DOHH2 (cell line): ENCODE measurements around the gene JUND.
A peak's percentile ranks its signal among the peaks of the same experiment; 100 is the strongest.

ENCODE experiments used
- H3F3A ChIP-seq: fragments of 200-600 bp; sonication (generic), shearing (Covaris generic); 2 replicates; pipeline ENCODE4 v1.6.0; 2016; ENCODE audit warnings: antibody characterized with exemption, mild to moderate bottlenecking; ENCODE audit not compliant: control insufficient read depth, insufficient read depth
- H3K27ac ChIP-seq: fragments of 200-600 bp; sonication (generic); 2 replicates; pipeline ENCODE4 v1.5.1; 2014; ENCODE audit warnings: low read depth, mild to moderate bottlenecking, low read length, moderate library complexity
- H3K27me3 ChIP-seq: fragments of 200-600 bp; sonication (generic); 2 replicates; pipeline ENCODE4 v1.6.1; 2014; ENCODE audit warnings: mild to moderate bottlenecking, low read length, mixed read lengths; ENCODE audit not compliant: control insufficient read depth
- H3K36me3 ChIP-seq: fragments of 200-600 bp; sonication (generic); 2 replicates; pipeline ENCODE4 v1.6.1; 2014; ENCODE audit warnings: mild to moderate bottlenecking, low read length, moderate library complexity, mixed read lengths; ENCODE audit not compliant: control insufficient read depth
- H3K4me1 ChIP-seq: fragments of 200-600 bp; sonication (generic); 2 replicates; pipeline ENCODE4 v1.6.1; 2014; ENCODE audit warnings: mild to moderate bottlenecking, low read length, mixed read lengths; ENCODE audit not compliant: control insufficient read depth
- H3K4me2 ChIP-seq: fragments of 200-600 bp; sonication (generic); 2 replicates; pipeline ENCODE4 v1.6.0; 2014; ENCODE audit warnings: mild to moderate bottlenecking, low read length, moderate library complexity
- H3K4me3 ChIP-seq: fragments of 200-600 bp; sonication (generic); 2 replicates; pipeline ENCODE4 v1.5.1; 2014; ENCODE audit warnings: mild to moderate bottlenecking, low read length, mixed read lengths
- H3K79me2 ChIP-seq: fragments of 200-600 bp; sonication (generic); 2 replicates; pipeline ENCODE4 v1.6.1; 2014; ENCODE audit warnings: mild to moderate bottlenecking, low read length, mixed read lengths; ENCODE audit not compliant: control insufficient read depth
- H3K9me2 ChIP-seq: fragments of 200-600 bp; sonication (generic); replicated peaks from 2 replicates; pipeline ENCODE4 v1.6.1; 2014; ENCODE audit warnings: mild to moderate bottlenecking, low read length, mixed read lengths; ENCODE audit not compliant: control insufficient read depth
- H3K9me3 ChIP-seq: fragments of 200-600 bp; sonication (generic); 2 replicates; pipeline ENCODE4 v1.6.1; 2014; ENCODE audit warnings: antibody characterized with exemption, low read length, mixed read lengths; ENCODE audit not compliant: control insufficient read depth, insufficient read depth
- H4K20me1 ChIP-seq: fragments of 200-600 bp; sonication (generic); 2 replicates; pipeline ENCODE4 v1.6.0; 2014; ENCODE audit warnings: low read depth, mild to moderate bottlenecking, antibody characterized with exemption, low read length, moderate library complexity; ENCODE audit not compliant: control insufficient read depth, insufficient read depth
- EZH2phosphoT487 ChIP-seq: fragments of 200-600 bp; sonication (generic); IDR thresholded peaks from 2 replicates; pipeline ENCODE4 v1.6.1; 2017; ENCODE audit warnings: borderline replicate concordance, mild to moderate bottlenecking, antibody characterized with exemption, low read length, moderate library complexity, mixed read lengths
- TF ChIP-seq, protein P1 (sequence below): fragments of 200-600 bp; sonication (generic); IDR thresholded peaks from one replicate; pipeline ENCODE4 v1.5.1; 2014; ENCODE audit warnings: antibody characterized with exemption, mild to moderate bottlenecking, low read depth, low read length; ENCODE audit not compliant: poor library complexity, severe bottlenecking

The JUND gene

DNA sequence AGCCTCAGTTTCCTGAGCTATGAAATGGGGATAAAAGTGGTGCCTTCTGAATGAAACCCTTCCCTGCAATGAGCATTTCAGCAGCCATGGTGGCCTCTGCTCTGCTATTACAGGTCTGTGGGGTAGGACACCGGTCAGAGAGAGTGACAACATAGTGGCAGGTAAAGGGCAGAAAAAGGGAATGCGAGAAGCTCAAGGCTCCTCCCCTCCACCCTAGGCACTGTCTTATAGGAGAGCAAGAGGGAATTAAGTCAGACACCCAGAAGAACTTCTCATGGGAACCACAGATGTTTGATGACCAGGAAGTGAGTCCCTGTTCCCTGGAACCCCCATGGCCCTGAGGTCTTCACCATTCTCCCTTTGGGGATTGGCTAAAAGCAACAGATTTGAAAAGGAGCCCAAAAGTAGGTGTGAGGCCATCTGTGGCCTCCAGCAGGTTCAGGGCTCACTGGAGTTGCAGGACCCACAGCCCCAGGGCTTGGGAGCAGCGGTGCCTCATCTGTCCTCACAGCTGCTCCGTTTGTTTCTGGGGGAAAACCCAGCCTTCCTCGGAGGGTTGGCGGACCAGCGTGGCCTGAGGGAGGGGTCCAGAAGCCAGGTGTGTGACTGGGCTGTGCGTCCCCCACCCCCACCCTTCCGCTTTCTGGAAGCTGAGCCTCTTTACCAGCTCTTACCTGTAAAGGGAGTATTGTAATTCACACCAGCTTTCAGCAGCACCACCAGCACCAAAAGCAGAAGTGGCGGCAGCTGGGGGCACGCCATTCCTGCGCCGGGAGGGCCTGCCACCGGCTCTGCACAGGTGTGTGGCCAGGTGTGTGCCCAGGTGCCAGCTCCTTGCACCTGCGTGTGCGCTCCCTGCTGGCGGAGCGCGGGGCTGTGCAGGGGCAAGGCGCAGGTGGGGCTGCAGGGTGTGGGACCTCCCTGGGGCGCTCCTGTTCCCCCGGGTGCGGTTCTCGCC is 26.6 kb downstream of the JUND start:
- Histone ChIP-seq H3K4me2 (no peak overlapping the region), H3F3A (0 out of 2 replicates have a peak, but pooled peaks cover 4% of the 10 kb centered on the region), H3K4me1 (peaks cover 22% of the 10 kb centered on the region), H3K27me3 (peaks cover 20% of the 10 kb centered on the region), H3K27ac (no peak overlapping the region), H3K4me3 (no peak overlapping the region), H3K36me3 (no peaks in the 10 kb centered on the region), H4K20me1 (no peaks in the 10 kb centered on the region), H3K9me3 (peaks cover 5% of the 10 kb centered on the region; the same call in 1 of the 2 replicates), H3K9me2 (no peaks in the 10 kb centered on the region), H3K79me2 (no peaks in the 10 kb centered on the region)
- TF ChIP-seq, protein P1, sequence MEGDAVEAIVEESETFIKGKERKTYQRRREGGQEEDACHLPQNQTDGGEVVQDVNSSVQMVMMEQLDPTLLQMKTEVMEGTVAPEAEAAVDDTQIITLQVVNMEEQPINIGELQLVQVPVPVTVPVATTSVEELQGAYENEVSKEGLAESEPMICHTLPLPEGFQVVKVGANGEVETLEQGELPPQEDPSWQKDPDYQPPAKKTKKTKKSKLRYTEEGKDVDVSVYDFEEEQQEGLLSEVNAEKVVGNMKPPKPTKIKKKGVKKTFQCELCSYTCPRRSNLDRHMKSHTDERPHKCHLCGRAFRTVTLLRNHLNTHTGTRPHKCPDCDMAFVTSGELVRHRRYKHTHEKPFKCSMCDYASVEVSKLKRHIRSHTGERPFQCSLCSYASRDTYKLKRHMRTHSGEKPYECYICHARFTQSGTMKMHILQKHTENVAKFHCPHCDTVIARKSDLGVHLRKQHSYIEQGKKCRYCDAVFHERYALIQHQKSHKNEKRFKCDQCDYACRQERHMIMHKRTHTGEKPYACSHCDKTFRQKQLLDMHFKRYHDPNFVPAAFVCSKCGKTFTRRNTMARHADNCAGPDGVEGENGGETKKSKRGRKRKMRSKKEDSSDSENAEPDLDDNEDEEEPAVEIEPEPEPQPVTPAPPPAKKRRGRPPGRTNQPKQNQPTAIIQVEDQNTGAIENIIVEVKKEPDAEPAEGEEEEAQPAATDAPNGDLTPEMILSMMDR, result peak; percentile 44
- no peak for TF ChIP-seq EZH2phosphoT487

DNA sequence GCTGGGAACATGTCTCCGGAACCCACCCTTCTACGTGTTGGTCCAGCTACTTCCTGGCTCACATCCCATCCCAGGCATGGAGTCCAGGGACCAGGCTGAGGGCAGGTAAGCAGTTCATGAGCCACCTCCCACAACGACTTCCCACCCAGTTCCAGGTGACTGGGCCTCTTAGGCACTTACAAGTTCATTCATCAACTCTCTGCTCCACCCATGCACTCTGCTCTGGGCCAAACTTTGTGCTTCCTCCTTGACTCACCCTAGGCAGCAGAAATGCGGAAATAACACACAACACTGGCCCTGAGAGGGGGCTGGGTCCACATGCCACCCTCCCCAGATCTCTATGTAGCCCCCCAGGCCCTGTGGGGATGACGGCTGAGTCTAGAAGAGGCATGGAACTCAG is 27.7 kb downstream of the JUND start:
- Histone ChIP-seq H3K79me2 (no peaks in the 10 kb centered on the region), H3K27me3 (peaks cover 20% of the 10 kb centered on the region), H4K20me1 (no peaks in the 10 kb centered on the region), H3K27ac (no peak overlapping the region), H3K9me2 (no peaks in the 10 kb centered on the region), H3K9me3 (peaks cover 5% of the 10 kb centered on the region; the same call in 1 of the 2 replicates), H3K4me1 (peaks cover 22% of the 10 kb centered on the region), H3K4me2 (no peak overlapping the region), H3K4me3 (no peak overlapping the region), H3F3A (0 out of 2 replicates have a peak, but pooled peaks cover 4% of the 10 kb centered on the region), H3K36me3 (no peaks in the 10 kb centered on the region)
- TF ChIP-seq, protein P1, result no peak
- TF ChIP-seq EZH2phosphoT487, result no peak

DNA sequence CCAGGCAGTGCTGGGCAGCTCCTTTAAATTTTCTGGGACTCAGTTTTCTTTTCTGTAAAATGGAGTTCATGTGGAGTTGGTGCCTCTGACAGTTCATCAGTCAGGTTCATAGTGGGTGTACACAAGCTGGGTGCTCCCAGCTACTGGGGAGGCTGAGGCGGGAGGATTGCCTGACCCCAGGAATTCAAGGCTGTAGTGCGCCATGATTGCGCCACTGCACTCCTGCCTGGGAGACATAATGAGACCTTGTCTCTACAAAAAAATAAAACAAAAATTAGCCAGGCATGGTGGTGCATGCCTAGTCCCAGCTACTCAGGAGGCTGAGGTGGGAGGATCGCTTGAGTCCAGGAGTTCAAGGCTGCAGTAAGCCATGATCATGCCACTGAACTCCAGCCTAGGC is 28.3 kb downstream of the JUND start:
- Histone ChIP-seq H3K4me2 (no peak overlapping the region), H3K79me2 (no peaks in the 10 kb centered on the region), H3K36me3 (no peaks in the 10 kb centered on the region), H3K27ac (no peak overlapping the region), H3F3A (0 out of 2 replicates have a peak, but pooled peaks cover 4% of the 10 kb centered on the region), H3K27me3 (peaks cover 20% of the 10 kb centered on the region), H3K9me2 (no peaks in the 10 kb centered on the region), H3K4me1 (peaks cover 22% of the 10 kb centered on the region), H3K9me3 (peaks cover 5% of the 10 kb centered on the region; the same call in 1 of the 2 replicates), H4K20me1 (no peaks in the 10 kb centered on the region), H3K4me3 (no peak overlapping the region)
- TF ChIP-seq, protein P1, result no peak
- TF ChIP-seq EZH2phosphoT487, result no peak
